NCI-H1930 (cell line): ENCODE results near the gene LLGL2.
"Not testable (repeated sequence)": the region's sequence is repeated elsewhere in the genome, so short reads cannot be mapped to it uniquely, and the experiment has no call there.

ENCODE experiments used
- DNase-seq, 2 experiments: peaks; one replicate each; lab custom pipeline; 2025; lab: John Stamatoyannopoulos, UW

The LLGL2 gene

DNA sequence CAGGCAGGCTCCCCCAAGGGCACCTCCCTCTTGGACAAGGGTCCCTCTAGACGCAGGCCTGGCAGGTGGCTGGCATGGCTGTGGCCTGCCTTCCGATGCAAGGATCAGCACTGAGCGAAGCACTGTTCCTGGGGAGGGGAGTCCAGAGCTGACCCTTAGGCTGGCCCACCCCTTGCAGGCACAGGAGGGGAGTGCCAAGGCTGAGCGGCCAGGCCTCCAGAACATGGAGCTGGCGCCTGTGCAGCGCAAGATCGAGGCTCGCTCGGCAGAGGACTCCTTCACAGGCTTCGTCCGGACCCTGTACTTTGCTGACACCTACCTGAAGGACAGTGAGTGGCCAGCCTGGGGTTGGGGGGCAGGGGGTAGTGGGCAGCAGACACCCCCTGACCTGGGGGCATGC lies 45.3 kb downstream of the LLGL2 start:
- DNase-seq: no peak

GRCh38 chr17:75571197-75571884 lies 45.8 kb downstream of the LLGL2 start:
- DNase-seq: no peak

DNA sequence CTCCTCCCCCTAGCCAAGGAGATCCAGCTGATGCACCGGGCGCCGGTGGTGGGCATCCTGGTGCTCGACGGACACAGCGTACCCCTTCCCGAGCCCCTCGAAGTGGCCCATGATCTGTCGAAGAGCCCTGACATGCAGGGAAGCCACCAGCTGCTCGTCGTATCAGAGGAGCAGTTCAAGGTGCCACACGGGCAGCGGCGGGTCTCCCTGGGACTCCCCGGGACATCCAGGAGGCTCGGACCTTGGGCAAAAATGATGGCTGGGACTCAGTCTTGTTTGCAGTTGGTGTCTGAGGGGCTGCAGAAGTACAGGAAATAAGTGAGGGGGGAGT lies 46.4 kb downstream of the LLGL2 start:
- no peak for DNase-seq

- no peak for DNase-seq
Measured at GRCh38 chr17:75572713-75573539, 47.4 kb downstream of the LLGL2 start.

DNA sequence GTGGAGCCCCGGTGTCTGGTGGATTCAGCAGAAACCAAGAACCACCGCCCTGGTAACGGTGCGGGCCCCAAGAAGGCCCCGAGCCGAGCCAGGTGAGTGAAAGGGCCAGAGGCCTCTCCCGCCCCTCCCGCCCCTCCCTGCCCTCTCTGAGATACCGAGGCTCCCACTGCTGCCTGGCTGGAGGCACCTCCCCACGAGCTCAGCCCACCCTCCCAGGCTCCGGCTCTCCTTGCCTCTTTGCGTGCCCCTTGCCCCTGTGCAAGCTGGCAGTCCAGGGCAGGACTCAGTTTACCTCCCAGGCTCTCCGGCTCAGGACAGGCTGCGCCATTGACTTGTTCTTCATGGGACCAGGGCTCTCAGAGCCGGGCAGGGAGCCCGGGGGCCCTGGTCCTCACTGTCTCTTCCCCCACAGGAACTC lies 48.1 kb downstream of the LLGL2 start:
- no peak for DNase-seq

- no peak for DNase-seq
Measured at GRCh38 chr17:75573994-75574393, 48.5 kb downstream of the LLGL2 start.

GRCh38 chr17:75574404-75575036 lies 49.0 kb downstream of the LLGL2 start:
- no peak for DNase-seq

GRCh38 chr17:75575197-75575596 lies 49.7 kb downstream of the LLGL2 start:
- DNase-seq: no peak

- no peak for DNase-seq
Measured at GRCh38 chr17:75575728-75576127, 50.2 kb downstream of the LLGL2 start.

GRCh38 chr17:75576661-75577060 lies 51.2 kb downstream of the LLGL2 start:
- no peak for DNase-seq

- not testable (repeated sequence) for DNase-seq
Measured at GRCh38 chr17:75581121-75581725, 55.7 kb downstream of the LLGL2 start.

DNA sequence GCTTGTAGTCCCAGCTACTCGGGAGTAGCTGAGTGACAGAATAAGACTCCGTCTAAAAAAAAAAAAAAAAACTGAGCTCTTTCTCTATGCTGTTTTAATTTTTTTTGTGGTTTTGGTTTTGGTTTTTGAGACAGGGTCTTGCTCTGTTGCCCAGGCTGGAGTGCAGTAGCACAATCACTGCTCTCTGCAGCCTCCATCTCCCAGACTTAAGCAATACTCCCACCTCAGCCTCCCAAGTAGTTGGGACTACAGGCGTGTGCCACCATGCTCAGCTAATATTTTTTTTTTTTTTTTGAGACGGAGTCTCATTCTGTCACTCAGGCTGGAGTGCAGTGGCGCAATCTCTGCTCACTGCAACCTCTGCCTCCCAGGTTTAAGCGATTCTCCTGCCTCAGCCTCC lies 57.7 kb downstream of the LLGL2 start:
- not testable (repeated sequence) for DNase-seq

- no peak for DNase-seq
Measured at GRCh38 chr17:75584849-75585175, 59.3 kb downstream of the LLGL2 start.

- DNase-seq: peak; percentile 50 to 68
Measured at GRCh38 chr17:75587675-75588595, 62.4 kb downstream of the LLGL2 start, which contains the start of gene MYO15B. Gene MYO15B, plus strand, starts transcription at chr17:75587800. Its CDS starts 258 bp downstream, at chr17:75588058.

- DNase-seq: no peak
Measured at GRCh38 chr17:75588596-75589011, 63.1 kb downstream of the LLGL2 start.

DNA sequence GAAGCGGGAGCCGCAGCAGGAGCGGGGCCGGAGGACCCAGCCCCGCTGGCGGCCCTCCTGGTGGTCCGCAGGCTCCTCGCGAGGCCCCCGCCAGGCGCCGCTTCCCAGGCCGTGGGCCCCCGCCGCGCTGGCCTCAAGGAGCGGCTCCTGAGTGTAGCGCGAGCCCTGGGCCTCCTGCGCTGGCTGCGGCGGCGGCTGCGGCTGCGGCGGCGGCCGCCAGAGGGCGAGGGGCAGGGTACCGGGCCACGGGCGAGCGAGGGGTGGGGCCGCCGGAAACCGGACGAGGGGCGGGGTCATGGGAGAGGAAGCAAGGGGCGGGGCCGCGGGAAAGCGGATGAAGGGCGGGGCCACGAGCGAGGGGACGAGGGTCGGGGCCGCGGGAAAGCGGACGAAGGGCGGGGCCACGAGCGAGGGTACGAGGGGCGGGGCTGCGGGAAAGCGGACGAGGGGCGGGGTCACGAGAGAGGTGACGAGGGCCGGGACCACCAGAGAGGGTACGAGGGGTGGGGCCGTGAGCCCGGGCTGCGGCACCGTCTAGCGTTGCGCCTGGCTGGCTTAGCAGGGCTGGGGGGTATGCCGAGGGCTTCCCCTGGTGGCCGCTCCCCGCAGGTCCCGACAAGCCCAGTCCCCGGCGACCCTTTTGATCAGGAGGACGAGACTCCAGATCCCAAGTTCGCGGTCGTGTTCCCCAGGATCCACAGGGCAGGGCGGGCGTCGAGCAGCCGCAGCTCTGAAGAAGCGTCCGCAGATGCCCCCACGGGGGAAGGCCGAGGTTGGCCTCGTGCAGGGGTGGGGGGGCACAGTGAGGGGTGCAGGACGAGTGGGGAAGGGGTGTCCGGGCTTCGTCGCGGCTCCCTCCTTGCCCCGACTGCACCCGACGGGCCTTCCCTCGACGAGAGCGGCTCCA lies 63.8 kb downstream of the LLGL2 start:
- DNase-seq: peak; percentile 91 to 94

GRCh38 chr17:75589919-75590303 lies 64.4 kb downstream of the LLGL2 start:
- no peak for DNase-seq

DNA sequence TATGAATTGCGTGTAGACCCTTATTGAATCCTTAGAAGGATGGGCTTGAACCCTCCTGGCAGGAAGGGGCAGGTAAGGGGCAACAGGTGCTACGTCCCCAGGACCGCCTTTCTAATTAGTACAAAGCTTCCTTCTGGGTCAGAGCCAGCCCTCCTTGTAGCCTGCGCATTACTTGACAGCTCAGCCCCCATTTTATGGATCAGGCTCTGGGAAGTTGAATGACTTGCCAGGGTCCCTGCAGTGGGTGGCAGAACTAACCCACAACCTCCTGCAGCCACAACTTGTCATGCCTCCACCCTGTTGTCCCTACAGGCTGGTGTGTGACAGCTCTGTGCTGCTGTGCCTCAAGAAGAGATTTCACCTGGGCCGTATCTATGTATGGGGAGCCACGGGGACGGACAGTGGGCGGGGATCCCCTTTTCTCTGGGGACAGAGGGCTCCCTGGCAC lies 64.8 kb downstream of the LLGL2 start:
- DNase-seq: no peak

- DNase-seq: no peak
Measured at GRCh38 chr17:75590849-75591721, 65.6 kb downstream of the LLGL2 start.
